Activated T-cell treated with anti-CD3 and anti-CD28 coated beads for 1 hour (primary cell): ENCODE data around the gene CRAT.

Experiments
- DNase-seq: peaks from one replicate; pipeline ENCODE4 v3.0.0-alpha.2; 2020; ENCODE audit warnings: low read depth

CRAT gene

DNA sequence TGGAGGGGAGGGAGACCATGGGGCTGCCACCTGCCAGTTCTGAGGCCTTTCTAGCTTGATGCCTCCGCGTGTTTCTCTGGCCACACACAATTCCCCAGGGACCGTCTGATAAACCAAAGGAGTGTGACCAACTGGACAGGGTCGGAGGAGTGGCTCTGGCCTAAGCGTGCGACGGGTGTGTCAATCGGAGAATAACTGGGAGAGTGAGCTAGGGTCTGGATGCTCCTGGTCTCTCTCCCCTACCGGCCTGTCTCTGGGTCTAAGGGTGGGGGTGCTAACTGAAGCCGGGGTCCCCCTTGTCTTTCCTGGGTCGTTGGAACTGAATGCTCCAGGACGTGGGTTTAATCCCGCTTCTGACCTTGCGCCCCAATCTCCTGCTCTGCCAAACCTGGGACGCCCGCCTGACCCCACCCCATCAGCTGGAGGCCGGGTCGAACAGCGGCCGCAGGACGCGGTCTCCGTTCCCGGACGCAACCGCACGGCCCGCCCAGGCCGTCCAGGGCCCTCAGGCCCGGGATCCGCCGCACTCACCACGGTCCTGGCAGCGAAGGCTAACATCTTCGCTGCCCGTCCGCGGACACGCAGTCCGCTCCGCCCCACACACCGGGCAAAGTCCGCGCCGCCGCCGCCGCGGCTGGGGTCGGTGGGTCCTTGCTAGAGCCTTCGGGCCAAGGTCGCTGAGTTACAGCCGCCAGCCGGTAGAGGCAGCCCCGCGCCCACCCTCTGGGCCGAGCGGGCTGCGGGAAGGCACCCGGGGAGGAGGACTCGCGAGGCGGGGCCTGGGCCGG, 447 bp downstream of the CRAT start:
- DNase-seq, result no peak

DNA sequence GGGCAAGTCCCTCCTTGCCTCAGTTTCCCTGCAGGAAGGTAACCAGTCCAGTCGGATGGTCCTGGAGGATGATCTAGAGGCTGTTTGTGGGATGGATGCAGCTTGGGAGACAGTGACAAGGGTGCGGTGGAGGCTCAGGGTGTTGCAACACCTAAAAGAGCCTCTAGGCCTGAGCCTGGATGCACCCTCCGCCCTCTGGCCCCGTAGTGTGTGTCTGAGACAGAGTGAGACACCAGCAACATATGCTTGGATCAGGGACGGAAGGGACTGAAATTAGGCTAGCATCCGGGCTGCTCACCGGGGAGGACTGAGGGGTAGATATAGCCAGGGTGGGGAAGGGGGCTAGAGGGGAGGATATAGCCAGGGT, 1.1 kb downstream of the CRAT start:
- no peak for DNase-seq

DNA sequence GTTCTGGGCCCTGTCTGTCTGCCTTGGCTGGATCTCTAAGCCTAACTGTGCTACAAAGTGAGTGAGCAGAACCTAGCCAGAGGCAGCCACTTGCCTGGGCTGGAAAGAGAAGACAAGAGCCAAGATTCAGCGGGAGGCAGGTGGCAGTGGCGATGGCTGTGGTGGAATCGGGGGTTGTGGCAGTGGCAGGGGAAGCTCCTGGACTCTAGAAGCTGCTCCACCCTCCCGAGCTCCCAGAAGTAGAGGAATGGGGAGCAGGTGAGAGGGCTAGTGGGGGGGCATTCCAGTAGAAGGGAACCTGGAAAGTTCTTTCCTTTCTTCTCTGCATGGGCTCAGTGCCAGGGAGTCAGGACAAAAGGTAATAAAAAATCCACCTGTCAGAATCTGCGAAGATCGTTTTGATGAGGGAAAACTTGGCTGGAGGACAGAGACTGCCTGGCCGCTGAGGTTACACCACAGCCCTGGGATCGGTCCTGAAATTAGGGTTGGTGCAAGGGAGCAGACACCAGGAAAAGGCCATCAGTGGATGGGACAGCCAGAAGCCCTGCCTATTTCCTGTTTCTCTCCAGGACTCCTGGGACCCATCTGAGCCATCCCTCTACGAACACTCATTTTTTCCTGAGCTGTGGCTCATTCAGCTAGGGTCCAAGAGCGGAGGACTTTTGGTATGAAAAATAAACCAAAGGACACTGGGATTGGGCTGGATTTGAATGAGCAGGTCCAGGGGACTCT, 1.6 kb downstream of the CRAT start:
- DNase-seq, result no peak

DNA sequence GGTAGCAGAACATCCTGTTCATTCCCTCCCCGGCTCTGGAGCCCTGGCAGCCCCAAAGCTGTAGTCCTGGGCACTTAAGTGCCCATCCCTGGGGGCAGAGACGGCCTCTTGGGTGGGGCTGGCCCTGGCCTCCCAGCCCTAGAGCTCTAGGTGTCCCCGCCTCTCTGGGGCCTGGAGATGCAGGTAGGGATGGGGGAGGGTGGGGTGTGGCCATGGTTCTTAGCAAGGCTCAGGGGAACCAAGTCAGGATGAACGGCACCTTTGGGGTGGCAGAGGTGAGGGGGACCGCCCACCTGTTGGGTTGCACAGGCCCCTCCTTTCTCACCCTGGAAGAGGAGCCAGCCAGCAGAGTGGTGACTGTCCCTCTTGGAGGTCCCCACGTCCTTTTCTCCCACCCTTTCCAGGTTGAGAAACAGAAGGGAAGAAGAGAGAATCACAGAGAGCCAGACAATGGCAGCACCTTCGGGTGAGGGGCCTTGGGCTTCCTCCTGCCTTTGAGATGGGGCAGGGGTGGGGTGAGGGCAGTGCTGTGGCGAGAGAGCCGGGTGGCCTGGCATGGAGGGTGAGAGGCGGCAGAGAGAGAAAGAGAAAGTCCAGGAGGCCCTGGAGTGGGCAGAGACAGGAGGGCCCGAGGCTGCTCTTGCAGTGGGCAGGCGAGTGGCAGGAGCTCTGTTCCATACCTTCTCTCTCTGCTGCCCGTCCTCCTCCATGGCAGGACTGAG, 2.3 kb downstream of the CRAT start:
- DNase-seq, result no peak

- no peak for DNase-seq
Measured at GRCh38 chr9:129107651-129108050, 2.9 kb downstream of the CRAT start.

DNA sequence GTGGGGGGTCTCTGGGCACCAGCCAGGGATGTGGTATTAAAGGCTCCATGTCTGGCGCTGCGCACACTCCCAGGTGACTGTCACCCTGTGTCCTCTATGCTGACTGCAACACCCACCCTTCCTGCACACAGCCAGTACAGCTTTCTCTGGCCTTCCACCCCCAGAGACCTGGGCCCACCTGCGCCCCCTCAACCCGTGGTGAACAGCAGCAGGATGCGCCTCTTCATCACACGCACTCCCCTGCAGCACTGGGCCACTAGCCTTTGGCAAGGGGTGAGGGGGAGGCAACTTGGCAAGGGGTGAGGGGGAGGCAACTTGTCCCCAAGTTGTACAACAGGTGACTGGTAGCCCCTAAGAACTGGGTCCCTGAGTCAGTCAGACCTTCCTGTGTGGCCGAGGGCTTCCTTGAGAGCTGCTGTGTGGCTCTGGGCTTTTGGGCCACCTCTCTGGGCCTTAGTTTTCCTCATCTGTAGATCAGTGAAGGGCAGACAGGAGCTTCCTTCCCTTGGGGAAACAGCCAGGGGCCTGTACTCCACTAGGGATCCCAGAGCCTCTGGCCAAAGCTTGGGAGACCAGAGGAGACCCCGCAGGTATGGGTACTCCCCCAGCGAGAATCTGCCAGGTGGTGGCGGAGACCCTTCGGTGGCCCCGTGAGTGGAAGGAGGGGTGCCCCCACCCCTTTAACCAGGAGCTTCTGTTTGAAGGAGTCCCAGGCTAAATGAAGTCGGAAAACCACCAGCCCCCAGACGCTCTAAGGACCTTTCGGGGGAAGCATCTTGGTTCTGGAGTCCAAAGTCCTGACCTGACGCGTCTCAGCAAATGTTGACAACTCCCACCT, 4.5 kb downstream of the CRAT start:
- no peak for DNase-seq

DNA sequence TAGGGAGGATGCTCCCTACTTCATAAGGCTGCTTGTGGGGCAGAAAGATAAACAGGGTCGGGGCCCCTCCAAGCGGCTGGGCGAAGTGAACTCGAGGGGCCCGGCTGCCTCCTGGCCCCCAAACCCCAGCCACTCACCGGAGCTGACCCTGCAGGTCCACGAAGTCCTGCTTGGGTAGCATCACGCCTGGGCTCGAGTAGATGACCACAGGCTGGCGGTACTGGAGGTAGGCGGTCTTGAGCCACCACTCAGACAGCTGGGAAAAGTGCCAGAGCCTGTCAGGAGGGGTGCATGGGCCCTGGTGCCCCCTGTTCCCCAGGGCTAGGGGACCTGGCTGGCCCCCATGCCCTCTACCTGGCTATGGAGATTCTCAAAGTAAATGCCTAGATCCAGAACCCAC, 6.5 kb downstream of the CRAT start:
- DNase-seq, result no peak

DNA sequence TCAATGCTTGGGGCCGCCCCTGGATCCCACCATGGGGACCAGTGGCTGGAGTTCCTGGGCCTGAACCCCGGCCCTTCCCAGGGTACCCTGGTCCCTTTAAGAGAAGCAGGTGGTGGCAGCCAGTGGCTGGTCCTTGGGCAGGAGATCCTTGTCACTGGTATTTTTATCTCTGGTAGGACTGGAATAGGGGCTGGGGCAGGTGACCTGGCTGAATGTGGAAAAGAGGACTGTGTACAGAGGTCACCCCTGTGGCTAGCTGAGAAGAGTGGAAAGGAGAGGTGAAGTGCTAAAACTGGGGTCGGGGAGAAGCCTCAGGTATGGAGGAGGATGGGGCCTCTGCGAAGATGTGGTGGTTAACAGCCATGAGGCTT, 7.0 kb downstream of the CRAT start:
- no peak for DNase-seq

GRCh38 chr9:129102791-129103594, 7.6 kb downstream of the CRAT start:
- DNase-seq, result no peak

DNA sequence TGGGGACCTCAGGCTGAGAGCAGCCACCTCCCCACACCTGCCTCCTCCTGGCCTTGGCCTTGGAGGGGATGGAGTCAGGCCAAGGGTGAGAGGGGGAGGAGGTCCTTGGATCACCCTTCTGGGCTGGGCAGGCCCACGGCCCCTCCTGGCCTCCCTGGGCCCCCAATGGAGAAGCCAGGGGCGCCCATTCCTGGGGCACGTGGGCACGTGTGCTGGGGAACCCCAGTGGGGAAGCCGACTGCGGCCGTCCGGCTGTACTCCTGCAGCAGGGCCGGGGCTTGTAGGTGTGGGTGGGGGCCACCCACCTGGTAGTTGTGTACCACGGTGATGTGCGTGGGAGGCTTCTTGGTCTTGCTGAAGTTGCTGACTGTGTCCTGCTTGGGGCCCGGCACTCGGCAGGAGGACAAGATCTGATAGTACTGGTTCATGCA, 8.5 kb downstream of the CRAT start:
- no peak for DNase-seq

- DNase-seq, result no peak
Measured at GRCh38 chr9:129101279-129101678, 9.3 kb downstream of the CRAT start.

GRCh38 chr9:129100383-129101169, 10.0 kb downstream of the CRAT start:
- no peak for DNase-seq

- DNase-seq, result no peak
Measured at GRCh38 chr9:129098328-129098727, 12.3 kb downstream of the CRAT start.

DNA sequence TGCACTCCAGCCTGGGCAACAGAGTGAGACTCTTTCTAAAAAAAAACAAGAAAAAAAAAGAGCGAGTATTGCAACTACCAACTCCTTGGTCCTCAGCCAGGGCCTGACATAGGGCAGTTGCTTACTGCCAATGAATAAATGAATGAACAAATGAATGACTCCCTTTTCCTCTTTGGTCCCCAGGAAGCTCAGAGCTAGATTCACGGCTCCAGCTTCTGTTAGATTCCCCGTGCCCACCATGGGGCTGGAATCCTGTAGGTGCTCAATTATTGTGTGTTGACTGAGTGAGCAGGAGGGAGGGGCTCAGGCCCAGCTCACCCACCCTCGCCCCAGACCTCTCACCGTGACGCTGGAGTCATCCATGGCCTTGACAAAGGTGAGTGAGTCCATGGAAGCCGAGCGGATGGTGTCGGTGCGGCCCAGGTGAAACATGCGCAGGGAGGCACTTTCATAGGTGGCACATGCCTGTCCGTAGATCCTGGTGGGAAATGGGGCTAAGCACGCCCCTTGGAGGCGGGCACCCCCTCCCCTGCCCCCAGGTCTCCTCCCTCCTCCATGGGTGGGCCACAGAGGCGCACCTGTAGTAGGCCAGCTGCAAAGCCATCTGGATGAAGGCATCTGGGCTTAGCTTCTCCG, 12.8 kb downstream of the CRAT start:
- DNase-seq, result no peak

- DNase-seq, result no peak
Measured at GRCh38 chr9:129095908-129096307, 14.7 kb downstream of the CRAT start.

- DNase-seq, result no peak
Measured at GRCh38 chr9:129095170-129095667, 15.4 kb downstream of the CRAT start.

DNA sequence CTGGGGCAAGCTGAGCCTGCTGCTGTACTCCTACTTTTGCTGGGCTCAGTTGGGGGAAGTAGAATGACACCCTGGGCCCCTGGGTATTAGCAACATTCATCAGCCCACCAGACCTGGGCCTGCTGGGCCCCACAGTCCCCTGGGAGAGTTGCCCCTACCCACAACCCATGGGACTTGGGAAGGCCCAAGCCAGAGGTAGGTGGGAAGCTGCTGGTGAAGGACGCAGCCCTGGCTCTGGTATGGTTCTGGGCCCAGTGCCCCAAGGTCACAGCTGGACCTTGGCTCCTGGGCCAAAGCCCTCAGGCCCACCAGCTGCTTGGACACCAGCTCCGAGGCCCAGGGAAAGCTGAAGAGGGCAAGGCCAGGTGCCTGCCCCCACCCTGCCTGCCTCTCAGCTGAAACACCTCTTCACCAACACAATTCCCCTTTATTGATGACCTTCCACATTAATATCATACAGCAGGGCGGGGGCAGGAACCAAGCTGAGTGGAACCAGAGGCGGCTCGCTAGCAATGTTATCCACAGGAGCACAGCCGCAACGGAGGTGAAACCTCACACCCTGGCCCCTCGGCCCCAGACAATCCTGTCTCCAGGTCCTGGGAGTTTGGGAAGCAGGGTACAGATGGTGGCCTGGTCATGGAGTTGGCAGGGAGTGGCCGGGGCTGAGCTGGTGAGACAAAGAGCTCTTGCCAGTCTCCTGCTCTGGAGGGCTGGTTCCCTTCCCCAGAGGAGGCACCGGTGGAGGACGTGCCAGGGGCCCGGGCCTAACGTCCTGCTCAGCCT, 16.0 kb downstream of the CRAT start:
- no peak for DNase-seq

DNA sequence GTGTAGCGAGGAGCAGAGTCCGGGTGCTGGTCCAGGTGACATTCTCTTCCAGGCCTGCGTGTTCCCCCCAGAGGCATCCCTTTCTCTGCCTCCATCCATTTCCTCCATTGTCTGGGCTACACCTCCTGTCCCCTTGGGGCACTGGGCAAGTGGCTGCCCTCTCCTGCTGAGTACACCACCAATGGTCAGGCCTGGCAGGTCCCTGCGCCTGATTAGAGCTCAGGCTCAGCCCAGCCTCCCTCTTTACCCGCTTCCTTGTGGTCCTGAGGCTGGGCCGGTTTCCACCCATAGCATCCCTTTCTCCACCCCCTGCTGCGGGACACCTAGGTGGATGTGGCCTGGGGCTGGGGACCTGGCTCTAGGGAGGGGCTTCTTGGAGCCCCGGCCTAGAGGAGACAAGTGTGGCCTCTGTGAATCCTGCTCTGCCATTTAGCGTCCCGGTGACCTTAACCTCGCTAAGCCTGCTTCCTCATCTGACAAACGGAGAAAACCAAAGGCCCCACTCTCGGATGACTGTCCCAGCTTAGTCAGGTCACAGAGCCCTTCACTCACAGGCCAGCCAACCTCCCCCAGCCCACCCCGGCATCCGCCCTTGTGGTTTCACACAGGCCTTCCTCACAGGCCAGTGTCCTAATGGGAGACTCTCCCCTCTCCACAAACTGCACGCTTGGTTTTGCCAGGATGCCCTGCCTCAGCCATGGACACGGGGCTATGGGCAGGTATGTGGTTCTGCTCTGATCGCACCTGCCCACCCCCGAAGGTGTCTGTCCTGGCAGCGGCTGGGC, 16.8 kb downstream of the CRAT start:
- no peak for DNase-seq
